GM19463 (cell line): ENCODE data around the gene TRA2B.
"Not testable (repeated sequence)": the region's sequence is repeated elsewhere in the genome, so short reads cannot be mapped to it uniquely, and the experiment has no call there.

Source experiments
- ATAC-seq: cut with Tn5 transposase; IDR thresholded peaks from one replicate; pipeline ENCODE4 v1.9.1; 2021; ENCODE audit warnings: mild to moderate bottlenecking, moderate library complexity; ENCODE audit not compliant: unreplicated experiment

TRA2B gene

DNA sequence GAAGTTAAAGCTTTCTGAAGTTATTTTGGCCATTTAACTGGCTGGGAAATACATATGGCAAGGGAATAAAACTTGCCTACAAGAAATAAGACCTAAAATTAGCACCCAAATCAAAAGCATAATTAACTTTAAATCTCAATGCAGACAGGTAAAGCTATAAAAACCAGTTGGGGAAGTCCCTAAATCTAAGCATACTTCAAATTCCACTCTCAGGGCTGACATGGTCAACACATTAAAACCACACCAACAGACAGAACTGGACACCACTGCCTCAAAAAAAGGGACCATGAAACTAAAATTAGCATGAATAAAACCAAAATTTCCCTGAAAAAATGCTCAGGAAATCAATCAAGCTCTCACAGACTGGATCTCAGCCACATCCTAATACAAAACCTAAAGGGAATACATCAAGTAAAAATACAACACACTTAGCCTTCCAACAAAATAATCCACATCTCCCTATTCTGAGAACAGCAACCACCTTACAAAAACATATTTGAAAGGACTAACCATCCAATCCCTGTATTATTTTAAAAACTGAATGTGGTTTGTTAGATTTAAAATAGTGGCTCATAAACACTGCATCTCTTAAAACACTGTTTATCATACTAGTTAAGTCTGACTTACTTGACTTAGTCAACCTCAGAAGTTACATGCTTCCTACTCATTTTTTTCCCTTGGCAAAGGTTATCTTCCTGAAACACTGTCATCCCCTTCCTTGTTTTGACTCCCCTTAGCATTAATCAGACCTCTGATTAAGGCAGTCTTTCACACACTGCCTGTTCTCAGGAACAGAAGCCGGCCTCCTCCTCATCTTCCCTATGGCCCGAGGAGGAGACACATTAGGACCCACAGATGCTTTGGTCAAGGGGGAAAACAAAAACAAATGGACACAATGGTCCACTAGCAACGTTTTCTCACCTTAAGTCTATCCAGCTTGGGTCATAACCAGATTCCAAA is 8.3 kb downstream of the TRA2B start:
- ATAC-seq: no peak

DNA sequence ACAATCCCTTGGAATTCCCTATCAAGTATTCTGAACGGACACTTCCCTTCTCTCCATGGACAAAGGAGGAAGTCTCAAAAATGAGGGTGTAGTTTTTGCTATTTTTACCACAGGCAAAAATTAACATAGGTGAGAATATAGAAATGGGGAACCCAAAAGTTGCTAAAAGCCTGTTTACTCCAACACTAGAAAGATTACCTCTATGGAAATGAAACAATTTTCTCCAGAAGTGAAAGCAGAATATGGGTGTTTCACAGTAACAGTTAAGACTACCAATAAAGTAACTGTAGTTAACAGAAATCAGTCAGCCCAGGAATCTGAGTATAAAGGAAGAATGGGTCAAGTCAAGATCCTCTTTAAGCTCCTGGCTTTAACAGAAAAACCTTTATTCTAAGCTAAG is 9.3 kb downstream of the TRA2B start:
- no peak for ATAC-seq

GRCh38 chr3:185927501-185928200 is 10.2 kb downstream of the TRA2B start:
- ATAC-seq: no peak

GRCh38 chr3:185926445-185926844 is 11.4 kb downstream of the TRA2B start:
- ATAC-seq: no peak

DNA sequence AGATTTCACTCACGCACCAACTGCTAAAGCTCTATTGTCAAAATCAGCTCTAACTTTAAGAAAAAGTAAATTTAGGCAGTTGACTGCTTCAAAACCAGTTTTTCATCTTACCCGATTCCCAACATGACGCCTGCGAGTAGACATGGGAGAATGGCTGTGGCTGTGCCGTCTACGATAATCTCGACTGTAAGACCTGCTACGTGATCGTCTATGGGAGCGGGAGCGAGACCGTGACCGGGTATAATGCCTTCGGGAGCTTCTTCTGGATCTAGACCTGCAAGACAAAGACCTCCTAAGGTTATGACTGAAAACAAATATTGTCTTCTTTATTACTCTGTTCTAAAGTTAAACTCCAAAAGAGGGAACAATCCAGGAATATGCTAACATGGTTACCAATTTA is 12.5 kb downstream of the TRA2B start:
- ATAC-seq: no peak

DNA sequence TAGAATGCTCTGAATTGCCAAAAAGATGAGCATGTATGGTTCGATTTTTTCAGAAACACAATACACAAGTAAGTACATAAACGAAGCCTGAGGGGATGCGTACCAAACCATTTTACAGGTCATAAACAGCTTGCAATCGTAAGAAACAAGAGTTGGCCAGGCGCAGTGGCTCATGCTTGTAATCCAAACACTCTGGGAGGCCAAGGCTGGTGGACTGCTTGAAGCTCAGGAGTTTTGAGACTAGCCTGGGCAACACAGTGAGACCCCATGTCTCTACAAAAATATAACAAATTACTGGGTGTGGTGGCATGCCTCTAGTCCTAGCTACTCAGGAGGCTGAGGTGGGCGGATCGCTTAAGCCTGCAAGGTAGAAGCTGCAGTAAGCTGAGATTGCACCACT is 13.4 kb downstream of the TRA2B start:
- ATAC-seq: no peak

DNA sequence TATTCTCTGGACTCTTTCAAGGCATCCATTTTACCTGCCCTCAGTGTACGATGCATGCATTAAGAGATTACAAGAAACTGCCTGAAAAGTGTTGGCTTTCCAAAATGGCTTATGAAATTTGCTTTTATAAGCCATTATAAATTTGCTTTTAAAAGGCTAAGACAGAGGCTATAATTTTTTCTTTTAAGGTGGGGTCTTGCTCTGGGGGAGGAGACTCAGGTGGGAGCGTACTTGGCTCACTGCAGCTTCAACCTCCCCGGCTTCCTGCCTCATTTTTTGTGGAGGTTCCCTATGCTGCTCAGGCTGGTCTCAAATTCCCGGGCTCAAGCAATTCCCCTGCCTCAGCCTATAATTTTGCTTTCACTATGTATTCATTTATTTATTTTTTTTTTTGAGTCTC is 17.6 kb downstream of the TRA2B start:
- no peak for ATAC-seq

- ATAC-seq: no peak
These were observed 21.6 kb downstream of the TRA2B start for GRCh38 chr3:185916042-185916833.

GRCh38 chr3:185915642-185916041 is 22.2 kb downstream of the TRA2B start:
- ATAC-seq: no peak

DNA sequence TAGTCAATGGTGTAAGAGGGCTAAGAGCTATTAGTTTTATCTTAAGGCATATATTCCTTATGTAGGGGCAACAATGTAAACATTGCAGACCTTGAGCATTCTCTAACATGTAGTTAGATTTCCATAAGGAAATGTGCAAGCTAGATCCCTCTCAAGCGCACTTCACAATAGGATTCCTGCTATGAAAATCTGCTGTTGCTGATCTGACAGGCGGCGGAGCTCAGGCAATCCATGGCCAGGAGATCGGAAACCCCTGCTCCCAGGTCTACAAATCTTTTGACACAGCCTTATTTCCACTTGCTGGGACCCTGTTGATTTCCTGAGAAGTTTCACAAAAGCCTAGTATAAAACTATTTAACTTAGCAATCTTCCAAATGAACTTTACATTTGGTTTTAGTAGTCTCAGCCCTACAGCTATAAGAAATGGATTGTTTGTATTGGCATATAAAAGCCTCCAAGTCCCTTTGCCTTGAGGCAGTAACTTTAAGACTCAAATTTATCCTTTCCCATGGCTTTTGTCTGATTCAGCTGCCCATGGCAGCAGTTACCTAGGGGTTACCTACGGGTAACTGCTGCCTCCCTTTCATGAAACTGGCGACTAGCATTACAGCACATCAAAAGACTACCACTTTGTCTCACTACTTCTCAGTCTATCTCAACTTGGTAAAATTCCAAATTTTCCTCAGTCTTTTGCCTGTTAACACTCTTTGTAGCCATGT is 22.7 kb downstream of the TRA2B start:
- ATAC-seq: no peak

DNA sequence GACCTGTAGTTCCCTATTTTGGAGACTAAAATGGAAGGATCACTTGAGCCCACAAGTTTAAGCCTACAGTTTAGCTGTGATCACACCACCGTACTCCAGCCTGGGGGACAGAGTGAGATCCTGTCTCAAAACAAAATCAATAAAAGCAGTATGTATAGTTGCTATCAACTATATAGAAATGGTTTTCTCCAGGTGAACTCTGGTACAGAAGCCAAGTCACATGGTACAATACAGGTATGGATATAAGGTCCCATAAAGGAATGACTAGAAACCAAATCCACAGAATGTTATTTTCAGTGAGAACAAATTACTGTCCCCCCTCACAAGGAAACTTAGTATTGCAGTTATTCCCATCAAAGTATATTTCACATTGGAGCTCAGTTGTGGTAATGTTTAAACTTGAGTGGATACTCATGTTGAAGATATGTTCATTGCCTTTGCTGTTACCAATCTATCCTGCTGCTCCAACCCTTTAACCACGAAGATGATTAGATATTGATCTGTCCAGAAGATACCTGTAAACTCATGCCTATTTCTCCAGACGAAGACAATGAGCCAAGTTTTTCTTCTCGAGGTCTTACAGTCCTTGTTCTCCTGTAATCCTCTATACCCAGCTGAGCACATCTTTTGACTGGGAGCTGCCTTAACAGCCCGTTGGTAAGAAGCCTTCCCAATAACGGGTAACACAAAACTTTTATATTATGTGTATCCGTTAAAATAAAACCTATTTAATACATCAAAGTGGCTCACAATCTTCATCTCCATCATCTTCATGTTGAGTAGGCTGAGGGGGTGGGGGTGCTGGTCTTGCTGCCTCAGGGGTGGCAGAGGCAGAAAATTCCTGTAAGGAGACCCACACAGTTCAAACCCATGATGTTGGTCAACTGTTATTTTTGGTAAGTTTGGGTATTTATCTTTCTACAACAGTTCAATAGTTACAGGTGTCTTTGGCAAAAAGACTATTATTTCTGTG is 24.6 kb downstream of the TRA2B start:
- no peak for ATAC-seq

DNA sequence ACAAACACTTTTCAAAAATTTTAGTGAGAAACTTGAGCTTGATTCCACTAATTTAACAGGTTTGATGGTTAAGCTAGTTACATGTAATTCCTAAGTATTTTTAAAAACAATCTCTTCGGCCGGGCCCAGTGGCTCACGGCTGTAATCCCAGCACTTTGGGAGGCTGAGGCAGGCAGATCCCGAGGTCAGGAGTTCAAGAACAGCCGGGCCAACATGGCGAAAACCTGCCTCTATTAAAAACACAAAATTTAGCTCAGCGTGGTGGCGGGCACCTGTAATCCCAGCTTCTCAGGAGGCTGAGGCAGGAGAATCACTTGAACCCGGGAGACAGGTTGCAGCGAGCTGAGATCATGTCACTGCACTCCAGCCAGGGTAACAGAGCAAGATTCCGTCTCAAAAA is 25.3 kb downstream of the TRA2B start:
- no peak for ATAC-seq

GRCh38 chr3:185911076-185911448 is 26.8 kb downstream of the TRA2B start:
- not testable (repeated sequence) for ATAC-seq

DNA sequence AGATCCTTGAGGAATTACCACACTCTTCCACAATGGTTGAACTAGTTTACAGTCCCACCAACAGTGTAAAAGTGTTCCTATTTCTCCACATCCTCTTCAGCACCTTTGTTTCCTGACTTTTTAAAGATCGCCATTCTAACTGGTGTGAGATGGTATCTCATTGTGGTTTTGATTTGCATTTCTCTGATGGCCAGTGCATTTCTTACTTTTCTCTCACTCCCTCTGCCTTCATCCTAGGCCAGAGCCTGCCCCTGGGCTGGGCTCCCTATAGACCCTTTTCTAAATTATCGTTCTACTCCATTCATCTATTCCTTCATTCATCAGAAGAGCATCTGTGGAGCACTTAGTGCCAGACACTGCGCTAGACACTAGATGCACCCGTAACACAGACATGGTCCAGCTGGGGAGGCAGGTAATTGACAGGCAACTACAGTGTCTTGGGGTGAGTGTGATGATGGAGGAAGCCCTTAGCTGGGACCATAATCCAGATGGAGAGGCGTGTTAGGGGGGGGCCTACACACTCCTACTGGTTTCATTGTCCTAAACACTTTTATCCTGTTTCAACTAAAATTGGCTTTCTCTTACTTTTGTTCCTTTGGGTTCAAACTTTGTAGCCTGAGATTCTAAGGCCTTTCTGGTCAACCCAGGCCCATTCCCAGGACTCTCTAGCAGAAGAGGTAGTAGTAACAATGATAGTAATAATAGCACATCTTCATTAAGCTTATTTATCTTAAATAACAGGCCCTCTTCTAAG is 27.3 kb downstream of the TRA2B start:
- ATAC-seq: not testable (repeated sequence)

GRCh38 chr3:185909913-185910312 is 27.9 kb downstream of the TRA2B start:
- ATAC-seq: not testable (repeated sequence)

- ATAC-seq: no peak
These were observed 37.6 kb downstream of the TRA2B start for GRCh38 chr3:185900228-185900627.

DNA sequence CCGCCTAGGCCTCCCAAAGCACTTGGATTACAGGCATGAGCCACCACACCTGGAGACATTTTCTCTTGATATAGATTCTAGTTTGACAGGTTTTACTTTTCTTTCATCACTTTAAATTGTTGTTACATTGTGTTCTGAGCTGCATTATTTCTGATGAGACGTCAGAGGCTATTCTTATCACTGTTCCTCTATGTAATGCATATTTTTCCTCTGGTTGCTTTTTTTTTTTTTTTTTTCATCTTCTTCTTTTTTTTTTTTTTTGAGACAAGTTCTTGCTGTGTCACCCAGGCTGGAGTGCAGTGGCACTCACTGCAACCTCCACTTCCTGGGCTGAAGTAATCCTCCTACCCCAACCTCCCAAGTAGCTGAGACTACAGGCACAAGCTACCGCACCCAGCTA is 41.2 kb downstream of the TRA2B start:
- no peak for ATAC-seq

GRCh38 chr3:185887066-185887465 is 50.7 kb downstream of the TRA2B start:
- no peak for ATAC-seq

- ATAC-seq: no peak
These were observed 53.2 kb downstream of the TRA2B start for GRCh38 chr3:185884641-185885040.
